ENCODE results near the gene CNKSR2. TPM values are rescaled to one million over a fixed set of nuclear protein-coding genes. Genes with fewer than 3 reads are reported as not detected.

Gene CNKSR2
- total and polyA plus RNA-seq, 4 donors = 0.74 to 41.4 (median 2.1) TPM

- DNase-seq = no peak
Observed at GRCh38 chrX:21374994-21375707, 933 bp downstream of the CNKSR2 start.

GRCh38 chrX:21375708-21376009 is 1.4 kb downstream of the CNKSR2 start:
- Histone ChIP-seq H3K36me3 (ENCODE audit: control insufficient read depth in 4 of 4, insufficient read depth in 4 of 4, low read length in 4 of 4) (no peaks in the 10 kb centered on the region), H3K4me1 (ENCODE audit: control insufficient read depth in 5 of 5, insufficient read depth in 5 of 5, low read length in 5 of 5) (peaks cover 0 to 6% (median 0%) of the 10 kb centered on the region in 5 donors), H3K27ac (ENCODE audit: low read depth in 1 of 2, low read length in 1 of 2) (no peak overlapping the region), H3K4me3 (no peak overlapping the region), H3K27me3 (ENCODE audit: control insufficient read depth in 3 of 3, insufficient read depth in 3 of 3, low read length in 2 of 3) (peaks cover 0 to 10% (median 3%) of the 10 kb centered on the region in 3 donors), H3K9ac (ENCODE audit: insufficient read depth in 1 of 2, low read length in 2 of 2) (peak overlapping the region in 1 of 2 donors; percentile 84), H3K9me3 (ENCODE audit: control insufficient read depth in 4 of 4, insufficient read depth in 3 of 4, low read length in 3 of 4) (peaks cover 0 to 6% (median 0%) of the 10 kb centered on the region in 4 donors)
- 10 to 24% methylated on average over 5 of the region's 5 CpGs for WGBS, 2 donors
- no peak for ATAC-seq (ENCODE audit: insufficient read depth, low FRiP score)
- TF ChIP-seq CTCF (IDR thresholded peaks at IDR 0.05; ENCODE audit: control extremely low read depth, extremely low read depth) = no peak
- DNase-seq = peak in 2 of 3 donors; percentile 44 to 49

More at GRCh38 chrX:21374994-21375707, 933 bp downstream of the CNKSR2 start:
- H3K27ac ChIP-seq (ENCODE audit: low read depth in 1 of 2, low read length in 1 of 2) = no peak overlapping the region
- H3K9me3 ChIP-seq (ENCODE audit: control insufficient read depth in 4 of 4, insufficient read depth in 3 of 4, low read length in 3 of 4) = peaks cover 0 to 6% (median 0%) of the 10 kb centered on the region in 4 donors
- H3K4me3 ChIP-seq = peak overlapping the region; percentile 17
- TF ChIP-seq CTCF (IDR thresholded peaks at IDR 0.05; ENCODE audit: control extremely low read depth, extremely low read depth) = no peak
- WGBS, 2 donors = 3 to 30% methylated on average over 13 to 46 of the region's 46 CpGs
- H3K9ac ChIP-seq (ENCODE audit: insufficient read depth in 1 of 2, low read length in 2 of 2) = peak overlapping the region in 1 of 2 donors; percentile 84
- ATAC-seq (ENCODE audit: insufficient read depth, low FRiP score) = no peak
- peaks cover 0 to 6% (median 0%) of the 10 kb centered on the region in 5 donors for H3K4me1 ChIP-seq (ENCODE audit: control insufficient read depth in 5 of 5, insufficient read depth in 5 of 5, low read length in 5 of 5)
- peaks cover 0 to 10% (median 3%) of the 10 kb centered on the region in 3 donors for H3K27me3 ChIP-seq (ENCODE audit: control insufficient read depth in 3 of 3, insufficient read depth in 3 of 3, low read length in 2 of 3)
- H3K36me3 ChIP-seq (ENCODE audit: control insufficient read depth in 4 of 4, insufficient read depth in 4 of 4, low read length in 4 of 4) = no peaks in the 10 kb centered on the region

GRCh38 chrX:21376636-21377035 is 2.4 kb downstream of the CNKSR2 start:
- H3K9me3 ChIP-seq (ENCODE audit: control insufficient read depth in 4 of 4, insufficient read depth in 3 of 4, low read length in 3 of 4) = peaks cover 0 to 6% (median 0%) of the 10 kb centered on the region in 4 donors
- H3K4me3 ChIP-seq = no peak overlapping the region
- TF ChIP-seq CTCF (IDR thresholded peaks at IDR 0.05; ENCODE audit: control extremely low read depth, extremely low read depth) = no peak
- 65 to 87% methylated on average over 2 of the region's 2 CpGs for WGBS, 2 donors
- no peaks in the 10 kb centered on the region for H3K36me3 ChIP-seq (ENCODE audit: control insufficient read depth in 4 of 4, insufficient read depth in 4 of 4, low read length in 4 of 4)
- DNase-seq (no peak), ATAC-seq (ENCODE audit: insufficient read depth, low FRiP score) (no peak)
- peaks cover 0 to 10% (median 5%) of the 10 kb centered on the region in 3 donors for H3K27me3 ChIP-seq (ENCODE audit: control insufficient read depth in 3 of 3, insufficient read depth in 3 of 3, low read length in 2 of 3)
- peaks cover 0 to 6% (median 0%) of the 10 kb centered on the region in 5 donors for H3K4me1 ChIP-seq (ENCODE audit: control insufficient read depth in 5 of 5, insufficient read depth in 5 of 5, low read length in 5 of 5)
- no peak overlapping the region for H3K27ac ChIP-seq (ENCODE audit: low read depth in 1 of 2, low read length in 1 of 2)
- H3K9ac ChIP-seq (ENCODE audit: insufficient read depth in 1 of 2, low read length in 2 of 2) = no peak overlapping the region
